Neural progenitor cell (in vitro differentiated cells): ENCODE data around the gene ASB2. TPM values are rescaled to one million over a fixed set of nuclear protein-coding genes. Genes with fewer than 3 reads are reported as not detected.

Experiments
- DNase-seq: peaks from one replicate; pipeline ENCODE4 v3.0.0-alpha.2; 2016; ENCODE audit warnings: low spot score
- H2AFZ ChIP-seq: fragments of 200-600 bp; sonication (generic); replicated peaks from 2 replicates; pipeline ENCODE4 v1.6.1; 2016; ENCODE audit warnings: antibody characterized with exemption
- H3F3A ChIP-seq: fragments of 200-600 bp; sonication (generic); 2 replicates; pipeline ENCODE4 v1.6.1; 2016; ENCODE audit warnings: antibody characterized with exemption, low read depth
- H3K27ac ChIP-seq: fragments of 200-600 bp; sonication (generic); 2 replicates; pipeline ENCODE4 v1.5.1; 2016; ENCODE audit warnings: mild to moderate bottlenecking
- H3K27me3 ChIP-seq: fragments of 200-600 bp; sonication (generic); 2 replicates; pipeline ENCODE4 v1.6.1; 2016; ENCODE audit warnings: mild to moderate bottlenecking, moderate library complexity
- H3K36me3 ChIP-seq: fragments of 200-600 bp; sonication (generic); 2 replicates; pipeline ENCODE4 v1.5.1; 2016
- H3K4me1 ChIP-seq: fragments of 200-600 bp; sonication (generic); 2 replicates; pipeline ENCODE4 v1.6.1; 2016; ENCODE audit warnings: mixed run types
- H3K4me2 ChIP-seq: fragments of 200-600 bp; sonication (generic); 2 replicates; pipeline ENCODE4 v1.6.1; 2016
- H3K4me3 ChIP-seq: fragments of 200-600 bp; sonication (generic); 2 replicates; pipeline ENCODE4 v1.5.1; 2016
- H3K79me2 ChIP-seq: fragments of 200-600 bp; sonication (generic); 2 replicates; pipeline ENCODE4 v1.6.1; 2016; ENCODE audit warnings: low read depth
- H3K9ac ChIP-seq: fragments of 200-600 bp; sonication (generic); 2 replicates; pipeline ENCODE4 v1.6.1; 2016
- H3K9me3 ChIP-seq: fragments of 200-600 bp; sonication (generic); 2 replicates; pipeline ENCODE4 v1.5.1; 2016; ENCODE audit warnings: low read depth
- H4K20me1 ChIP-seq: fragments of 200-600 bp; sonication (generic); 2 replicates; pipeline ENCODE4 v1.6.1; 2016; ENCODE audit warnings: low read depth
- H3K27ac Mint-ChIP-seq: 3 replicates; pipeline ENCODE4 v1.8.0; 2021; ENCODE audit warnings: mixed read lengths
- H3K27me3 Mint-ChIP-seq: 2 replicates; pipeline ENCODE4 v1.8.0; 2022; ENCODE audit warnings: low read depth, mild to moderate bottlenecking, inconsistent platforms, moderate library complexity, mixed read lengths; ENCODE audit not compliant: insufficient read depth
- H3K36me3 Mint-ChIP-seq: 3 replicates; pipeline ENCODE4 v1.8.0; 2021; ENCODE audit warnings: mixed read lengths
- H3K4me1 Mint-ChIP-seq: 3 replicates; pipeline ENCODE4 v1.8.0; 2021; ENCODE audit warnings: mixed read lengths
- H3K4me3 Mint-ChIP-seq: 3 replicates; pipeline ENCODE4 v1.8.0; 2021; ENCODE audit warnings: mild to moderate bottlenecking, moderate library complexity, mixed read lengths
- H3K9me3 Mint-ChIP-seq: 3 replicates; pipeline ENCODE4 v1.8.0; 2020; ENCODE audit warnings: mixed read lengths
- CTCF ChIP-seq: fragments of 200-600 bp; sonication (generic); IDR thresholded peaks from 2 replicates; pipeline ENCODE4 v1.5.1; 2017; ENCODE audit warnings: antibody characterized with exemption, mild to moderate bottlenecking
- EZH2 ChIP-seq: fragments of 200-600 bp; sonication (generic); IDR thresholded peaks from 2 replicates; pipeline ENCODE4 v1.6.1; 2017; ENCODE audit warnings: antibody characterized with exemption, mild to moderate bottlenecking, moderate library complexity
- EZH2phosphoT487 ChIP-seq: fragments of 200-600 bp; sonication (generic); IDR thresholded peaks from 2 replicates; pipeline ENCODE4 v1.6.1; 2017; ENCODE audit warnings: antibody characterized with exemption
- total RNA-seq: library from RNA; depleted of rRNA; stranded (reverse); fragments of >200 nt; gene quantifications from 2 replicates; pipeline ENCODE4 v1.2.3, GENCODE V29; 2015; ENCODE audit warnings: low replicate concordance

Gene ASB2
- total RNA-seq, 1 donor from 2014 or later = not detected

GRCh38 chr14:93921001-93921806 is 55.2 kb downstream of the ASB2 start:
- Histone ChIP-seq H3K79me2 (no peaks in the 10 kb centered on the region), H3K4me2 (no peak overlapping the region), H3K4me1 (peaks cover 5% of the 10 kb centered on the region), H3K9ac (no peak overlapping the region), H3K27me3 (no peaks in the 10 kb centered on the region), H3K36me3 (no peaks in the 10 kb centered on the region), H2AFZ (no peak overlapping the region), H3F3A (peaks cover 2% of the 10 kb centered on the region), H3K9me3 (no peaks in the 10 kb centered on the region), H4K20me1 (no peaks in the 10 kb centered on the region), H3K4me3 (no peak overlapping the region), H3K27ac (no peak overlapping the region)
- Mint-ChIP-seq H3K27ac (peak overlapping the region; percentile 69), H3K36me3 (peaks cover 16% of the 10 kb centered on the region), H3K9me3 (peaks cover 7% of the 10 kb centered on the region), H3K4me3 (peak overlapping the region; percentile 3), H3K4me1 (peaks cover 39% of the 10 kb centered on the region), H3K27me3 (peaks cover 6% of the 10 kb centered on the region)
- no peak for DNase-seq
- TF ChIP-seq EZH2 (no peak), EZH2phosphoT487 (no peak), CTCF (no peak)

- no peak for TF ChIP-seq EZH2phosphoT487
- TF ChIP-seq EZH2 = no peak
- no peak for TF ChIP-seq CTCF
- H3K36me3 ChIP-seq = no peaks in the 10 kb centered on the region
- Mint-ChIP-seq H3K27ac (peak overlapping the region; percentile 58), H3K4me1 (peaks cover 8% of the 10 kb centered on the region), H3K9me3 (peaks cover 10% of the 10 kb centered on the region), H3K27me3 (peaks cover 13% of the 10 kb centered on the region), H3K4me3 (no peak overlapping the region), H3K36me3 (peaks cover 12% of the 10 kb centered on the region)
- no peak overlapping the region for H3K4me2 ChIP-seq
- no peaks in the 10 kb centered on the region for H3K27me3 ChIP-seq
- no peaks in the 10 kb centered on the region for H3K79me2 ChIP-seq
- no peak overlapping the region for H3K27ac ChIP-seq
- no peak overlapping the region for H3K9ac ChIP-seq
- H2AFZ ChIP-seq = no peak overlapping the region
- DNase-seq = no peak
- no peak overlapping the region for H3K4me3 ChIP-seq
- H4K20me1 ChIP-seq = no peaks in the 10 kb centered on the region
- no peaks in the 10 kb centered on the region for H3K9me3 ChIP-seq
- H3K4me1 ChIP-seq = no peaks in the 10 kb centered on the region
- no peaks in the 10 kb centered on the region for H3F3A ChIP-seq
Observed at GRCh38 chr14:93917141-93917540, 59.2 kb downstream of the ASB2 start.

- Histone ChIP-seq H3K36me3 (no peaks in the 10 kb centered on the region), H3K9me3 (no peaks in the 10 kb centered on the region), H3F3A (no peaks in the 10 kb centered on the region), H4K20me1 (no peaks in the 10 kb centered on the region), H3K4me3 (no peak overlapping the region), H2AFZ (no peak overlapping the region), H3K4me1 (no peaks in the 10 kb centered on the region), H3K27ac (no peak overlapping the region), H3K9ac (no peak overlapping the region), H3K27me3 (no peaks in the 10 kb centered on the region), H3K4me2 (no peak overlapping the region), H3K79me2 (no peaks in the 10 kb centered on the region)
- peaks cover 10% of the 10 kb centered on the region for H3K9me3 Mint-ChIP-seq
- TF ChIP-seq EZH2 (no peak), EZH2phosphoT487 (no peak), CTCF (no peak)
- H3K27ac Mint-ChIP-seq = no peak overlapping the region
- H3K4me1 Mint-ChIP-seq = peaks cover 3% of the 10 kb centered on the region
- H3K36me3 Mint-ChIP-seq = peaks cover 9% of the 10 kb centered on the region
- H3K27me3 Mint-ChIP-seq = peaks cover 13% of the 10 kb centered on the region
- no peak overlapping the region for H3K4me3 Mint-ChIP-seq
- DNase-seq = no peak
Observed at GRCh38 chr14:93916498-93916897, 59.9 kb downstream of the ASB2 start.
